ENCODE measurements around the gene TTBK1.
A peak's percentile ranks its signal among the peaks of the same experiment; 100 is the strongest.

The TTBK1 gene

GRCh38 chr6:43242908-43243663, at the start of gene TTBK1:
TTBK1 (plus strand) TSS chr6:43243481; CDS start chr6:43246661, 3,180 bp downstream.
- peak; percentile 29 for DNase-seq (ENCODE audit: low spot score)

- DNase-seq (ENCODE audit: low spot score) = no peak
These were observed 49.4 kb upstream of the TTBK1 start for GRCh38 chr6:43193929-43194328.

- no peak for DNase-seq (ENCODE audit: low spot score)
These were observed 46.9 kb upstream of the TTBK1 start for GRCh38 chr6:43196337-43196736.

DNA sequence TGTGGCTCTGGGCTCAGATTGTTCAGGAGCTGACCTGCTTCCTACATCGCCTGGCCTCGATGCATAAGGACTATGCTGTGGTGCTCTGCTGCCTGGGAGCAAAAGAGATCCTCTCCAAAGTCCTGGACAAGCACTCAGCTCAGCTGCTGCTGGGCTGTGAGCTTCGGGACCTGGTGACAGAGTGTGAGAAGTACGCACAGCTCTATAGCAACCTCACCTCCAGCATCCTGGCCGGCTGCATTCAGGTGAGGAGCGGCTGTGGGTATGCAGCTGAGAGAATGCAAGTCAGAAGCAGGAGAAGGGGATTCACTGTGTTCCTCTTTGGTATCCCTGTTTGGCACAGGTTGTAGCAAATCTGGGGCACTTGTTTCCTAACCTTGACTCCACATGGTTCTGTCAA, 43.4 kb upstream of the TTBK1 start:
- no peak for DNase-seq (ENCODE audit: low spot score)

DNA sequence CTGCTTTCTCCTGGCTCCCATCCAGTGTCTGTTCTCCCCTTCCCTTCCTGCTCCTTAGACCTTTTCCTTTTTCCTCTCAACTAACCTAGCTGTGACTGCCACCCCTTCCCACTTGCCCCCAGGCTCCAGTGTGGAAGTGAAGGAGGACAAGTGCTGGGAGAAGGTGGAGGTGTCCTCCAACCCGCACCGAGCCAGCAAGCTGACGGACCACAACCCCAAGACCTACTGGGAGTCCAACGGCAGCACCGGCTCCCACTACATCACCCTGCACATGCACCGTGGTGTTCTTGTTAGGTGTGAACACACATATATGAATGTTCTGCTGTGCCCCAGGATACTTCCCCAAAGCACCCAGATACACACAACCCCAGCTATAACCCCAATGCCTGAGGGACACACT, 42.7 kb upstream of the TTBK1 start:
- no peak for DNase-seq (ENCODE audit: low spot score)

- no peak for DNase-seq (ENCODE audit: low spot score)
These were observed 40.8 kb upstream of the TTBK1 start for GRCh38 chr6:43202451-43202850.

DNA sequence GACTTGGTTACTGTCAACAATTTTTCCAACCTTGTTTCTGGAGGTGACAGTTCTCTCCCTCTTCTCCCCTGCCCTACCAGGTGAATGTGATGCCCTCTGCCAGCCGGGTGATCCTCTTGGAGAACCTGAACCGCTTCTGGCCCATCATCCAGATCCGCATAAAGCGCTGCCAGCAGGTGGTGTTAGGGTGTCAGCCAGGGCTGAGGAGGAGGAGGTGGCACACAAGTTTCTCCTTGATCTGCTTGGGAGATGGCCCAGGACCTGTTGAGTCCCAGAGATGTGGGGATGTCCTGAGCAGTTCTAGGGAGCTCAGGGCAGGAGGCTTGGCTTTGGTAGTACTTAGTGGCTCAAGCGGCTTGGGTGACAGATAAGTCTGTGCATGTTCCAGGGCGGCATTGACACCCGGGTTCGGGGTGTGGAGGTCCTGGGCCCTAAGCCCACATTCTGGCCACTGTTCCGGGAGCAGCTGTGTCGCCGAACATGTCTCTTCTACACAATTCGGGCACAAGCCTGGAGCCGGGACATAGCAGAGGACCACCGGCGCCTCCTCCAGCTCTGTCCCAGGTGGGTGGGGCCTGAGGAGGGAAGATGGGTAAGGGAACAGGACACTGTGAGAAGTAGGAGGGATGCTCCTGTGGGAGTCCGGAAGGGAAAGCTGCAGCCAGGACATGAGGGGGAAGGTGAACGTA, 40.1 kb upstream of the TTBK1 start:
- DNase-seq (ENCODE audit: low spot score) = no peak

DNA sequence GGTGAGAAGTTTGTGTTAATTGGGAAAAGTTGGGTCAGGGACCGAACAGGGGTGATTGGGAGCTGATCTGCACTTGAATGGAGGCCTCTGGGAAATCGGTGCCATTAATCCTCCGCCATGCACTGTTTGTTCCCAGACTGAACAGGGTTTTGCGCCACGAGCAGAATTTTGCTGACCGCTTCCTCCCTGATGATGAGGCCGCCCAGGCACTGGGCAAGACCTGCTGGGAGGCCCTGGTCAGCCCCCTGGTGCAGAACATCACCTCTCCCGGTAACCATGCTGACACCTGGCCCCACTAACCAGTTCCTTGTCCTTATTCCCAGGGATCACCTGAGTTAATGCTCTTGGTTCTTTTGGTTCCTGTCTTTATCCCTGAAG, 39.6 kb upstream of the TTBK1 start:
- no peak for DNase-seq (ENCODE audit: low spot score)

- no peak for DNase-seq (ENCODE audit: low spot score)
These were observed 38.8 kb upstream of the TTBK1 start for GRCh38 chr6:43204271-43205105.

DNA sequence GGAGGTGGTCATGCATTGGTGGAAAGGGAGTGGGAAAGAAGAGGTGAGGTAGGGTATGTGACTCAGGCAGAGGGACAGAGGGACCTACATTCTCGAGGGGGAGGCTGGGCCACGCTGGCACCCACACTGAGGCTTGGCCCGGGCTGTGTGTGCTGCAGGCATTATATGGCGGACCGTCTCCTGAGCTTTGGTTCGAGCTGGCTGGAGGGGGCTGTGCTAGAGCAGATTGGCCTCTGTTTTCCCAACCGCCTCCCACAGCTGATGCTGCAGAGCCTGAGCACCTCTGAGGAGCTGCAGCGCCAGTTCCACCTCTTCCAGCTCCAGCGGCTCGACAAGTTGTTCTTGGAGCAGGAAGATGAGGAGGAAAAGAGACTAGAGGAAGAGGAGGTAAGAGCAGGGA, 37.4 kb upstream of the TTBK1 start:
- no peak for DNase-seq (ENCODE audit: low spot score)

GRCh38 chr6:43207286-43207685, 36.0 kb upstream of the TTBK1 start:
- no peak for DNase-seq (ENCODE audit: low spot score)

DNA sequence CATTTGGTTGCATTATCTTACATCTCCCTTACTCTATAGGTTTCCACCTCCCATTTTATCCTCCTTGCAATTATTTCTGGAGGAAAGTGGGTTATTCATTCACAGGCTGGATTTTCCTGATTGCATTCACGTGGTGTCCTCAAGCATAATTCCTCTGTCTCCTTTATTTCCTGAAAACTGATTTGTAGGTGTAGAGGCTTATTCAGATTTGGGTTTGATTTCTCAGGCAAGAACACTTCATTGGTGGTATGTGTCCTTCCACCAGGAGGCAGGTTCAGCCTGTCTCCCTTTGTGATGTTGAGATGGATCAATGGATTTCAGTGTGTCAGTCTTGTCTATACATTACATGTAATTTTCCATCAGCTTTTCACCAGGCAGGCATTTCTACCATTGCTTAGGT, 31.3 kb upstream of the TTBK1 start:
- no peak for DNase-seq (ENCODE audit: low spot score)

DNA sequence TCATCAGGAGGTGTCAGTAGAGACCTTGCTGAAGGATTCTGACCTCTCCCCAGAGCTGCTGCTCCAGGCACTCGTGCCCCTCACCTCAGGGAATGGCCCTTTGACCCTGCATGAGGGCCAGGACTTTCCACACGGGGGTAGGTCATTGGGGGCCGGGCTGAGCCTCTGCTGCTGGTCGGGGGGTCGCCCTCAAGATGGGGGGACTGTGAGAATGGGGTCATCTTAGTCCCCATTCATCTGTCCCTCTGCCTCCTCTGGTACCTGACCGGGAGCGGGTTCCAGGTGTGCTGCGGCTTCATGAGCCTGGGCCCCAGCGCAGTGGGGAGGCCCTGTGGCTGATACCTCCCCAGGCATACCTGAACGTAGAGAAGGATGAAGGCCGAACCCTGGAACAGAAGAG, 29.9 kb upstream of the TTBK1 start:
- no peak for DNase-seq (ENCODE audit: low spot score)

DNA sequence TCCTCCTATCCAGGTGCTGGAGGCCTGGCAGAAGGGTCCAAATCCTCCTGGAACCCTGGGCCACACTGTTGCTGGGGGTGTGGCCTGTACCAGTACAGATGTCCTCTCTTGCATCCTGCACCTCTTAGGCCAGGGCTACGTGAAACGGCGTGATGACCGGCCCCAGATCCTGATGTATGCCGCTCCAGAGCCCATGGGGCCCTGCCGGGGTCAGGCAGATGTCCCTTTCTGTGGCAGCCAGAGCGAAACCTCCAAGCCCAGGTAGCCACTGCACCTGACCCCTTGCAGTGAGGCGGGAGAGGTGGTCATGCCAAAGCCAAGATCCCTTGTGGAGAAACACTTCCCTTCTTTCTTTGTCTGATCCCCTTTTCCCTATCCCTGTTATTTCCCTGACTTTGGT, 28.2 kb upstream of the TTBK1 start:
- no peak for DNase-seq (ENCODE audit: low spot score)

DNA sequence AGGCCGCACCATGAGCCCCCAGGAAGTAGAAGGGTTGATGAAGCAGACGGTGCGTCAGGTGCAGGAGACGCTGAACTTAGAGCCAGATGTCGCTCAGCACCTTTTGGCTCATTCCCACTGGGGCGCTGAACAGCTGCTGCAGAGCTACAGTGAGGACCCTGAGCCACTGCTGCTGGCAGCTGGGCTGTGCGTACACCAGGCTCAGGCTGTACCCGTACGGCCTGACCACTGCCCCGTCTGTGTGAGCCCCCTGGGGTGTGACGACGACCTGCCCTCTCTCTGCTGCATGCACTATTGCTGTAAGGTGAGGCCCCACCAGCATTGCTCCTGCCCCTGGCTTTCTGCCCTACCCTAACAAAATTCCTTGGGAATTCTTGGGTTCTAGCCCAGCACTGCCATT, 27.1 kb upstream of the TTBK1 start:
- no peak for DNase-seq (ENCODE audit: low spot score)

DNA sequence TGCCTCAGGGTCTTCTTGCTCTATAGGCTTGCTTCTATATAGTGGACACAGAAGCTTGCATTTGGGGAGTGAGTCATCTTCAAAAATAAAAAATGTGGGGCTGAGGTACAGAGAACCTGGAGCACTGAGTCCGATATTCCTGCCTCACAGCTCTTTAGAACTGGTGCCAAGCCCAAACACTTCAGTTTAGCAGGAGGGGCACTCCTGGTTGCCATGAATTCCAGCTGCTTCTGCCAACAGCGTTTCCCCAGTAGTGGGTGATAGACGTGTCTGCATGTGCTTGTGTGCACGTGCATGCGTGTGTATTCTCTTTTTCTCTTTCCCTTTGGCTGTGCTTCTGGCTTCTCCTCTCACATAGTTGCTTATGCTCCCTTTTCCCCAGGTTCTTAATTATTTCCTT, 25.9 kb upstream of the TTBK1 start:
- no peak for DNase-seq (ENCODE audit: low spot score)

GRCh38 chr6:43219119-43219518, 24.2 kb upstream of the TTBK1 start:
- DNase-seq (ENCODE audit: low spot score) = no peak

- no peak for DNase-seq (ENCODE audit: low spot score)
These were observed 23.5 kb upstream of the TTBK1 start for GRCh38 chr6:43219814-43220213.

GRCh38 chr6:43220439-43220951, 22.8 kb upstream of the TTBK1 start:
- no peak for DNase-seq (ENCODE audit: low spot score)

GRCh38 chr6:43221046-43221972, 22.0 kb upstream of the TTBK1 start:
- no peak for DNase-seq (ENCODE audit: low spot score)

DNA sequence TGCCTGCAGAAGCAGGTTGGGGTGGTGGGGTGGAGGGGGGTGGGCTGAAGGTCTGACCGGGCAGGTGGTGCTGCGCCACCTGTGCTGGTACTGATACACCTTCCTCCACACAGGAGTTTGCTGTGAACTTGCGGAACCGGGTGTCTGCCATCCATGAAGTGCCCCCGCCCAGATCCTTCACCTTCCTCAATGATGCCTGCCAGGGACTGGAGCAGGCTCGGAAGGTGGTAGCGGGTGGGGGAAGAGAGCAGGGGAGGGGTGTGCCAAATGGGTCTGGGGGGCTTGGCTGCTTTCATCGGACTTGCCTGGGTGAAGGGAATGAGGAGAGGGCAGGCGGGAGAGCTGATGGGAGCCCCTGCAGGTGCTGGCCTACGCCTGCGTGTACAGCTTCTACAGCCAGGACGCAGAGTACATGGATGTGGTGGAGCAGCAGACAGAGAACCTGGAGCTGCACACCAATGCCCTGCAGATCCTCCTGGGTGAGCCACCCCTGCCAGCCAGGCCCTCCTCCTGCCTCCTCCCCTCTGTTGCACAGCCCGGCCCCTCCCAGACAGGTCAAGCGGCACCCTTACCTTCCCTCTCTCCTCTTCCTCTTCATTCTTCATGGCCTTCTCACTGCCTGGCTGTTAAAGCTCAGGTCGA, 20.7 kb upstream of the TTBK1 start:
- DNase-seq (ENCODE audit: low spot score) = no peak

Measured in globus pallidus (tissue), 1 donor.